Parathyroid adenoma (tissue), 2 donors: Measurements from ENCODE around the gene DVL1.

Experiments used
- H2AFZ ChIP-seq: fragments of 300-600 bp; sonication (generic); one replicate; pipeline ENCODE4 v1.7.0; 2017; ENCODE audit warnings: antibody characterized with exemption, mild to moderate bottlenecking
- H3K27ac ChIP-seq: fragments of 300-600 bp; sonication (generic); one replicate; pipeline ENCODE4 v1.7.0; 2017
- H3K27me3 ChIP-seq: fragments of 300-600 bp; sonication (generic); one replicate; pipeline ENCODE4 v1.7.0; 2017; ENCODE audit warnings: low read length; ENCODE audit not compliant: control insufficient read depth, insufficient read depth
- H3K36me3 ChIP-seq: fragments of 300-600 bp; sonication (generic); one replicate; pipeline ENCODE4 v1.7.0; 2017; ENCODE audit warnings: low read length; ENCODE audit not compliant: control insufficient read depth, insufficient read depth
- H3K4me1 ChIP-seq: fragments of 300-600 bp; sonication (generic); one replicate; pipeline ENCODE4 v1.7.0; 2017; ENCODE audit warnings: control low read depth
- H3K4me2 ChIP-seq: fragments of 300-600 bp; sonication (generic); one replicate; pipeline ENCODE4 v1.7.0; 2017; ENCODE audit warnings: low read length
- H3K4me3 ChIP-seq: fragments of 300-600 bp; sonication (generic); one replicate; pipeline ENCODE4 v1.7.0; 2017; ENCODE audit warnings: low read depth, low read length
- H3K79me2 ChIP-seq: fragments of 300-600 bp; sonication (generic); one replicate; pipeline ENCODE4 v1.7.0; 2017; ENCODE audit warnings: control low read depth
- H3K9ac ChIP-seq: fragments of 300-600 bp; sonication (generic); one replicate; pipeline ENCODE4 v1.7.0; 2017; ENCODE audit warnings: mild to moderate bottlenecking
- H3K9me3 ChIP-seq: fragments of 300-600 bp; sonication (generic); one replicate; pipeline ENCODE4 v1.7.0; 2017; ENCODE audit warnings: low read length; ENCODE audit not compliant: control insufficient read depth
- CTCF ChIP-seq: fragments of 300-600 bp; sonication (generic); IDR thresholded peaks from one replicate; pipeline ENCODE4 v1.7.0; 2017; ENCODE audit warnings: antibody characterized with exemption, mild to moderate bottlenecking
- donor health status: primary hyperparathyroidism.

The DVL1 gene

DNA sequence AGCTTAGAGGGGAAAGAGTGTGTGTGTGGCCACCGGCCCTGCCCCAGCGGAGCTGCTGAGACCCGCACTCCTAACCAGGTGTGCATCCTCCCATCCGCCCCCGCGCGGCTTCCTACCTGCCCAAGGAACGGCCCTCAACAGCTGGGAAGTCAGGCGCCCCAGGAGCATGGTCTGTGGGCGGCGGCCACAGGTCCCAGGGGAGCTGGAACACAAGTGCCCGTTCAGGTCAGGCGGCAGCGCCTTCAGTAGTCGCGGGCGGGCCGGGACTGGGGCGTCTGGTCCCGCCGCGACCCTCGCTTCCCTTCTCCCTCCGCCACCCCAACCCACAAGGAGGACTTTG lies 25.3 kb upstream of the DVL1 start:
- H2AFZ ChIP-seq = peak overlapping the region; percentile 80
- no peak for TF ChIP-seq CTCF
- H3K9me3 ChIP-seq = no peaks in the 10 kb centered on the region
- H3K4me3 ChIP-seq = peak overlapping the region; percentile 97
- no peaks in the 10 kb centered on the region for H3K4me1 ChIP-seq
- no peaks in the 10 kb centered on the region for H3K79me2 ChIP-seq
- peak overlapping the region; percentile 92 for H3K4me2 ChIP-seq
- H3K27me3 ChIP-seq = no peaks in the 10 kb centered on the region
- no peaks in the 10 kb centered on the region for H3K36me3 ChIP-seq
- peak overlapping the region; percentile 91 for H3K27ac ChIP-seq
- H3K9ac ChIP-seq = peak overlapping the region; percentile 57

- Histone ChIP-seq H3K27ac (no peak overlapping the region), H3K4me1 (no peaks in the 10 kb centered on the region), H3K27me3 (no peaks in the 10 kb centered on the region), H3K36me3 (no peaks in the 10 kb centered on the region), H3K4me3 (peak overlapping the region; percentile 97), H3K9me3 (no peaks in the 10 kb centered on the region), H3K79me2 (no peaks in the 10 kb centered on the region), H2AFZ (no peak overlapping the region), H3K9ac (peak overlapping the region; percentile 57), H3K4me2 (peak overlapping the region; percentile 92)
- TF ChIP-seq CTCF = no peak
Observed at GRCh38 chr1:1373815-1374588, 24.8 kb upstream of the DVL1 start.

GRCh38 chr1:1373051-1373814 lies 24.0 kb upstream of the DVL1 start:
- H3K4me2 ChIP-seq = no peak overlapping the region
- H3K27ac ChIP-seq = no peak overlapping the region
- no peak overlapping the region for H2AFZ ChIP-seq
- H3K79me2 ChIP-seq = no peaks in the 10 kb centered on the region
- H3K4me1 ChIP-seq = no peaks in the 10 kb centered on the region
- H3K9ac ChIP-seq = no peak overlapping the region
- no peak overlapping the region for H3K4me3 ChIP-seq
- no peaks in the 10 kb centered on the region for H3K36me3 ChIP-seq
- H3K27me3 ChIP-seq = no peaks in the 10 kb centered on the region
- H3K9me3 ChIP-seq = no peaks in the 10 kb centered on the region
- TF ChIP-seq CTCF = no peak

- TF ChIP-seq CTCF = peak; percentile 78
- Histone ChIP-seq H3K27me3 (no peaks in the 10 kb centered on the region), H3K36me3 (no peaks in the 10 kb centered on the region), H3K27ac (no peak overlapping the region), H3K79me2 (no peaks in the 10 kb centered on the region), H3K4me2 (no peak overlapping the region), H3K9me3 (no peaks in the 10 kb centered on the region), H3K4me3 (peak overlapping the region; percentile 16), H2AFZ (no peak overlapping the region), H3K9ac (no peak overlapping the region), H3K4me1 (no peaks in the 10 kb centered on the region)
Observed at GRCh38 chr1:1371746-1372711, 22.8 kb upstream of the DVL1 start.
